Peyer's patch (tissue), 4 donors: ENCODE data around the gene PDE4D. TPM values are rescaled to one million over a fixed set of nuclear protein-coding genes. Genes with fewer than 3 reads are reported as not detected.

Experiments
- DNase-seq, 3 donors: peaks; one replicate each; pipeline ENCODE4 v3.0.0-alpha.2; 2017 to 2019
- H3K27ac ChIP-seq, 4 donors: fragments of 200-600 bp; sonication (generic); one replicate each; pipeline ENCODE4 v1.5.1; 2016 to 2019
- H3K27me3 ChIP-seq, 2 donors: fragments of 200-600 bp; sonication (generic); one replicate each; pipeline ENCODE4 v1.5.1; 2019
- H3K36me3 ChIP-seq, 3 donors: fragments of 200-600 bp; sonication (generic); one replicate each; pipeline ENCODE4 v1.5.1; 2016 to 2019
- H3K4me1 ChIP-seq, 4 donors: fragments of 200-600 bp; sonication (generic); one replicate each; pipeline ENCODE4 v1.5.1; 2016 to 2019
- H3K4me3 ChIP-seq, 4 donors: fragments of 200-600 bp; sonication (generic); 1 replicate in 3 of 4; 2 replicates in 1 of 4; pipeline ENCODE4 v1.5.1; 2016 to 2019; ENCODE audit warnings: mild to moderate bottlenecking in 1 of 4
- H3K9me3 ChIP-seq, 4 donors: fragments of 200-600 bp; sonication (generic); one replicate each; pipeline ENCODE4 v1.5.1; 2016 to 2019; ENCODE audit warnings: mild to moderate bottlenecking in 1 of 4
- CTCF ChIP-seq, 6 experiments: fragments of 450-650 bp in 4 of 6; fragments of 200-600 bp in 2 of 6; sonication (generic) in 1 of 6; IDR thresholded peaks; one replicate each; pipeline ENCODE4 v1.5.1; 2017 to 2019; ENCODE audit warnings: antibody characterized with exemption in 6 of 6, mild to moderate bottlenecking in 3 of 6, moderate library complexity in 1 of 6
- POLR2A ChIP-seq, 2 donors: fragments of 450-650 bp; IDR thresholded peaks; one replicate each; pipeline ENCODE4 v1.5.1; 2017; ENCODE audit warnings: antibody characterized with exemption in 2 of 2, mild to moderate bottlenecking in 2 of 2, moderate library complexity in 2 of 2
- total RNA-seq, 4 donors: library from RNA; depleted of rRNA; stranded (reverse); fragments of >200 nt; gene quantifications; one replicate each; pipeline ENCODE4 v1.1.0, GENCODE V29; 2016

Gene PDE4D
- total RNA-seq, 4 donors from 2014 or later, result 19.8 to 89.1 (median 43.9) TPM

- no peaks in the 10 kb centered on the region for H3K4me1 ChIP-seq
- TF ChIP-seq CTCF (IDR thresholded peaks at IDR 0.05) (no peak), POLR2A (IDR thresholded peaks at IDR 0.05) (no peak)
- H3K27me3 ChIP-seq, result no peaks in the 10 kb centered on the region
- no peak overlapping the region for H3K4me3 ChIP-seq
- H3K36me3 ChIP-seq, result peaks cover 0 to 10% (median 0%) of the 10 kb centered on the region in 3 donors
- H3K9me3 ChIP-seq, result no peaks in the 10 kb centered on the region
- no peak overlapping the region for H3K27ac ChIP-seq
- no peak for DNase-seq
These were observed 909.7 kb downstream of the PDE4D start for GRCh38 chr5:58983526-58984452.

GRCh38 chr5:58980890-58981289, 912.6 kb downstream of the PDE4D start:
- H3K9me3 ChIP-seq, result no peaks in the 10 kb centered on the region
- H3K36me3 ChIP-seq, result peaks cover 0 to 17% (median 0%) of the 10 kb centered on the region in 3 donors
- no peak overlapping the region for H3K27ac ChIP-seq
- no peak overlapping the region for H3K4me3 ChIP-seq
- no peaks in the 10 kb centered on the region for H3K27me3 ChIP-seq
- no peak for TF ChIP-seq CTCF (IDR thresholded peaks at IDR 0.05)
- no peak for TF ChIP-seq POLR2A (IDR thresholded peaks at IDR 0.05)
- no peak for DNase-seq
- no peaks in the 10 kb centered on the region for H3K4me1 ChIP-seq

- H3K27ac ChIP-seq, result no peak overlapping the region
- no peaks in the 10 kb centered on the region for H3K9me3 ChIP-seq
- no peaks in the 10 kb centered on the region for H3K27me3 ChIP-seq
- H3K4me1 ChIP-seq, result no peaks in the 10 kb centered on the region
- no peak overlapping the region for H3K4me3 ChIP-seq
- peaks cover 0 to 35% (median 3%) of the 10 kb centered on the region in 3 donors for H3K36me3 ChIP-seq
- no peak for DNase-seq
- TF ChIP-seq CTCF (IDR thresholded peaks at IDR 0.05), result no peak
- TF ChIP-seq POLR2A (IDR thresholded peaks at IDR 0.05), result no peak
These were observed 914.4 kb downstream of the PDE4D start for GRCh38 chr5:58979090-58979489.

DNA sequence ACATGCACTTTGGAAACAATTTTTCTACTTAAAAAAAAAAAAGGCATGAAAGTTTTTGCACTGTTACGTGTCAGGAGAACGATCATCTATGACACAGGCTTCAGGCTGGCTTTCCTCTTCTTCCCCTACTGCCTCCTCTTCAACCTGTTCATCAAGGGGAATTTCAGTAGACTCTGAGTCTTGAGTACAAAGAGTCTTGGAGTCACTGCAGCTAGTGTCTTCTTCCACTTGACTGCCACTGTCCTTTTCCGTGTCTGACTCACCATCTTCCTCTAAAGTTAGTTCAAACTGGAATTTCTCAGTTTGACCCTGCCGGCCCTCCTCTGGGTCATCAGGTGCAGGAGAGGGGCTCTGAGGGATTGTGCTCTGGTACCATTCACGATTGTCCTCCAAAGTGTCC, 918.9 kb downstream of the PDE4D start:
- no peak overlapping the region for H3K4me3 ChIP-seq
- TF ChIP-seq CTCF (IDR thresholded peaks at IDR 0.05) (no peak), POLR2A (IDR thresholded peaks at IDR 0.05) (no peak)
- H3K4me1 ChIP-seq, result no peaks in the 10 kb centered on the region
- H3K27me3 ChIP-seq, result no peaks in the 10 kb centered on the region
- no peak for DNase-seq
- no peak overlapping the region for H3K27ac ChIP-seq
- H3K36me3 ChIP-seq, result peaks cover 0 to 52% (median 3%) of the 10 kb centered on the region in 3 donors
- H3K9me3 ChIP-seq, result no peaks in the 10 kb centered on the region

GRCh38 chr5:58974083-58974482, 919.4 kb downstream of the PDE4D start:
- Histone ChIP-seq H3K27ac (no peak overlapping the region), H3K36me3 (peaks cover 0 to 52% (median 3%) of the 10 kb centered on the region in 3 donors), H3K27me3 (no peaks in the 10 kb centered on the region), H3K4me3 (no peak overlapping the region), H3K9me3 (no peaks in the 10 kb centered on the region), H3K4me1 (no peaks in the 10 kb centered on the region)
- no peak for TF ChIP-seq POLR2A (IDR thresholded peaks at IDR 0.05)
- no peak for TF ChIP-seq CTCF (IDR thresholded peaks at IDR 0.05)
- no peak for DNase-seq
